Gastrocnemius medialis (tissue), 4 donors: Measurements from ENCODE around the gene DPP9. TPM values are rescaled to one million over a fixed set of nuclear protein-coding genes. Genes with fewer than 3 reads are reported as not detected.
"Not testable (repeated sequence)": the region's sequence is repeated elsewhere in the genome, so short reads cannot be mapped to it uniquely, and the experiment has no call there.

Experiments used
- ATAC-seq, 2 donors: fragments of 150-250 bp; one replicate each; pipeline ENCODE4 v1.9.1; 2016
- DNase-seq, 2 donors: peaks; one replicate each; pipeline ENCODE4 v3.0.0-alpha.2; 2019
- H3K27ac ChIP-seq, 4 donors: fragments of 200-600 bp; sonication (generic); 1 replicate in 1 of 4; 2 replicates in 3 of 4; pipeline ENCODE4 v1.5.1; 2016 to 2018; ENCODE audit warnings: mild to moderate bottlenecking in 2 of 4, moderate library complexity in 1 of 4
- H3K27me3 ChIP-seq, 3 donors: fragments of 200-600 bp; sonication (generic) in 2 of 3; 1 replicate in 1 of 3; 2 replicates in 2 of 3; pipeline versions ENCODE4 v1.5.1 to v1.6.0; 2016 to 2019; ENCODE audit warnings: mild to moderate bottlenecking in 1 of 3, moderate library complexity in 1 of 3
- H3K36me3 ChIP-seq, 2 donors: fragments of 200-600 bp; sonication (generic) in 1 of 2; one replicate each; pipeline ENCODE4 v1.5.1; 2017 to 2018
- H3K4me1 ChIP-seq, 2 donors: fragments of 200-600 bp; sonication (generic) in 1 of 2; one replicate each; pipeline ENCODE4 v1.5.1; 2016 to 2017; ENCODE audit warnings: mild to moderate bottlenecking in 2 of 2
- H3K4me3 ChIP-seq, 4 donors: fragments of 200-600 bp; sonication (generic) in 3 of 4; 1 replicate in 1 of 4; 2 replicates in 3 of 4; pipeline ENCODE4 v1.5.1; 2016 to 2019; ENCODE audit warnings: mild to moderate bottlenecking in 2 of 4
- H3K9me3 ChIP-seq, 3 donors: fragments of 200-600 bp; sonication (generic) in 2 of 3; 1 replicate in 1 of 3; 2 replicates in 2 of 3; pipeline ENCODE4 v1.5.1; 2016 to 2019
- CTCF ChIP-seq, 5 experiments: fragments of 450-650 bp in 3 of 5; fragments of 200-600 bp in 2 of 5; sonication (generic) in 2 of 5; IDR thresholded peaks in 4 of 5; conservative IDR thresholded peaks in 1 of 5; 1 replicate in 4 of 5; 2 replicates in 1 of 5; pipeline ENCODE4 v1.5.1; 2016 to 2019; ENCODE audit warnings: antibody characterized with exemption in 5 of 5, mild to moderate bottlenecking in 3 of 5, moderate library complexity in 3 of 5
- POLR2A ChIP-seq, 2 donors: fragments of 450-650 bp; IDR thresholded peaks; one replicate each; pipeline ENCODE4 v1.6.1; 2017; ENCODE audit warnings: antibody characterized with exemption in 2 of 2, mild to moderate bottlenecking in 2 of 2, moderate library complexity in 2 of 2
- in situ Hi-C, 4 donors: fragments of 200-750 bp; cut with MboI; loops; one replicate each; pipeline versions ENCODE4 v1.15.0 to v1.8.0; 2017; ENCODE audit warnings: low sequenced_read_pairs in 4 of 4
- intact Hi-C: fragments of 100-400 bp; cut with DNase I; formaldehyde crosslinking; loops from one replicate; pipeline ENCODE4 v1.15.1; 2023; ENCODE audit warnings: low total_unique reads
- total RNA-seq, 4 donors: library from RNA; depleted of rRNA; stranded (reverse); fragments of >200 nt; gene quantifications; one replicate each; pipeline versions ENCODE4 v1.1.0 to v1.2.3, GENCODE V29; 2016

DPP9 gene
- total RNA-seq, 4 donors from 2014 or later, result 92.6 to 208 (median 148) TPM

- Histone ChIP-seq H3K9me3 (no peaks in the 10 kb centered on the region), H3K4me1 (peaks cover 4 to 11% of the 10 kb centered on the region in 2 donors), H3K36me3 (no peaks in the 10 kb centered on the region), H3K27ac (no peak overlapping the region), H3K27me3 (peaks cover 5 to 9% (median 5%) of the 10 kb centered on the region in 3 donors), H3K4me3 (no peak overlapping the region)
- ATAC-seq, result no peak
- in situ Hi-C loops (no loop called here), intact Hi-C loops (no loop called here)
- TF ChIP-seq POLR2A (IDR thresholded peaks at IDR 0.05) (no peak), CTCF (IDR thresholded peaks at IDR 0.05 in 4 of 5, conservative IDR thresholded peaks at IDR 0.05 in 1 of 5) (no peak)
- DNase-seq, result no peak
Observed at GRCh38 chr19:4748589-4748988, 24.9 kb upstream of the DPP9 start.

- DNase-seq, result no peak
- no peak overlapping the region for H3K27ac ChIP-seq
- no peaks in the 10 kb centered on the region for H3K9me3 ChIP-seq
- ATAC-seq, result no peak
- intact Hi-C loops, result no loop called here
- TF ChIP-seq CTCF (IDR thresholded peaks at IDR 0.05 in 4 of 5, conservative IDR thresholded peaks at IDR 0.05 in 1 of 5) (no peak), POLR2A (IDR thresholded peaks at IDR 0.05) (no peak)
- peaks cover 5 to 9% (median 5%) of the 10 kb centered on the region in 3 donors for H3K27me3 ChIP-seq
- no peaks in the 10 kb centered on the region for H3K36me3 ChIP-seq
- no peak overlapping the region for H3K4me3 ChIP-seq
- peaks cover 4 to 11% of the 10 kb centered on the region in 2 donors for H3K4me1 ChIP-seq
- in situ Hi-C loops, result no loop called here
Observed at GRCh38 chr19:4748185-4748584, 24.5 kb upstream of the DPP9 start.

GRCh38 chr19:4745986-4746385, 22.3 kb upstream of the DPP9 start:
- in situ Hi-C loops (no loop called here), intact Hi-C loops (no loop called here)
- Histone ChIP-seq H3K27me3 (peaks cover 5 to 9% (median 5%) of the 10 kb centered on the region in 3 donors), H3K4me1 (peaks cover 4 to 14% of the 10 kb centered on the region in 2 donors), H3K27ac (no peak overlapping the region), H3K36me3 (no peaks in the 10 kb centered on the region), H3K9me3 (no peaks in the 10 kb centered on the region), H3K4me3 (no peak overlapping the region)
- no peak for DNase-seq
- TF ChIP-seq CTCF (IDR thresholded peaks at IDR 0.05 in 4 of 5, conservative IDR thresholded peaks at IDR 0.05 in 1 of 5) (no peak), POLR2A (IDR thresholded peaks at IDR 0.05) (no peak)
- no peak for ATAC-seq

GRCh38 chr19:4745175-4745574, 21.5 kb upstream of the DPP9 start:
- H3K36me3 ChIP-seq, ATAC-seq, intact Hi-C loops: not testable (repeated sequence)

GRCh38 chr19:4744451-4745174, 21.0 kb upstream of the DPP9 start:
- in situ Hi-C loops (no loop called here), intact Hi-C loops (no loop called here)
- TF ChIP-seq CTCF (IDR thresholded peaks at IDR 0.05 in 4 of 5, conservative IDR thresholded peaks at IDR 0.05 in 1 of 5) (no peak), POLR2A (IDR thresholded peaks at IDR 0.05) (no peak)
- Histone ChIP-seq H3K36me3 (no peaks in the 10 kb centered on the region), H3K4me3 (peak overlapping the region in 1 of 4 donors; percentile 9), H3K4me1 (peaks cover 4 to 14% of the 10 kb centered on the region in 2 donors), H3K27ac (peak overlapping the region; percentile 5 to 72 (median 42)), H3K27me3 (peaks cover 5 to 9% (median 5%) of the 10 kb centered on the region in 3 donors), H3K9me3 (no peaks in the 10 kb centered on the region)
- DNase-seq (peak; percentile 23 to 43), ATAC-seq (peak; percentile 86 to 93)

More at GRCh38 chr19:4745175-4745574, 21.5 kb upstream of the DPP9 start:
- in situ Hi-C loops, H3K4me3 ChIP-seq, H3K9me3 ChIP-seq, DNase-seq, H3K27me3 ChIP-seq: not testable (repeated sequence)
- peak overlapping the region in 3 of 4 donors; percentile 35 to 72 (median 38) for H3K27ac ChIP-seq
- peaks cover 4 to 14% of the 10 kb centered on the region in 2 donors for H3K4me1 ChIP-seq
